Tibial nerve (tissue), 4 donors: ENCODE data around the gene SLCO3A1. TPM values are rescaled to one million over a fixed set of nuclear protein-coding genes. Genes with fewer than 3 reads are reported as not detected.

ENCODE experiments used
- DNase-seq, 2 donors: peaks; one replicate each; pipeline ENCODE4 v3.0.0-alpha.2; 2019; ENCODE audit warnings: low spot score in 2 of 2
- H3K27ac ChIP-seq, 4 donors: fragments of 200-600 bp; sonication (generic) in 3 of 4; one replicate each; pipeline ENCODE4 v1.5.1; 2017 to 2019; ENCODE audit warnings: mild to moderate bottlenecking in 1 of 4
- H3K27me3 ChIP-seq, 2 donors: fragments of 200-600 bp; sonication (generic) in 1 of 2; one replicate each; pipeline versions ENCODE4 v1.5.1 to v1.6.0; 2017 to 2019
- H3K36me3 ChIP-seq, 3 donors: fragments of 200-600 bp; sonication (generic); one replicate each; pipeline ENCODE4 v1.5.1; 2018 to 2019
- H3K4me1 ChIP-seq, 4 donors: fragments of 200-600 bp; sonication (generic) in 3 of 4; one replicate each; pipeline ENCODE4 v1.5.1; 2017 to 2019
- H3K4me3 ChIP-seq, 4 donors: fragments of 200-600 bp; sonication (generic) in 3 of 4; one replicate each; pipeline ENCODE4 v1.5.1; 2017 to 2019; ENCODE audit warnings: mild to moderate bottlenecking in 1 of 4, moderate library complexity in 1 of 4
- H3K9me3 ChIP-seq, 4 donors: fragments of 200-600 bp; sonication (generic) in 3 of 4; one replicate each; pipeline ENCODE4 v1.5.1; 2017 to 2019
- CTCF ChIP-seq, 5 experiments: fragments of 200-600 bp in 3 of 5; fragments of 450-650 bp in 2 of 5; sonication (generic) in 3 of 5; IDR thresholded peaks; one replicate each; pipeline ENCODE4 v1.5.1; 2016 to 2019; ENCODE audit warnings: antibody characterized with exemption in 5 of 5, mild to moderate bottlenecking in 3 of 5, moderate library complexity in 2 of 5
- EP300 ChIP-seq, 2 donors: sonication (generic); formaldehyde crosslinking; IDR thresholded peaks; one replicate each; pipeline ENCODE4 v1.6.1; 2017; ENCODE audit warnings: antibody characterized with exemption in 2 of 2, mild to moderate bottlenecking in 1 of 2
- POLR2A ChIP-seq, 2 donors: fragments of 450-650 bp; IDR thresholded peaks; one replicate each; pipeline ENCODE4 v1.6.1; 2017; ENCODE audit warnings: antibody characterized with exemption in 2 of 2, mild to moderate bottlenecking in 2 of 2, moderate library complexity in 2 of 2
- WGBS, 2 donors: methylation state at CpG; one replicate each; pipeline ENCODE4 v1.1.5; 2018; 5-methylcytosine and 5-hydroxymethylcytosine counted together
- total RNA-seq, 4 donors: library from RNA; depleted of rRNA; stranded (reverse); fragments of >200 nt; gene quantifications; one replicate each; pipeline ENCODE4 v1.1.0, GENCODE V29; 2016

Gene SLCO3A1
- total RNA-seq, 4 donors from 2014 or later = 13.8 to 20.2 (median 14.3) TPM

DNA sequence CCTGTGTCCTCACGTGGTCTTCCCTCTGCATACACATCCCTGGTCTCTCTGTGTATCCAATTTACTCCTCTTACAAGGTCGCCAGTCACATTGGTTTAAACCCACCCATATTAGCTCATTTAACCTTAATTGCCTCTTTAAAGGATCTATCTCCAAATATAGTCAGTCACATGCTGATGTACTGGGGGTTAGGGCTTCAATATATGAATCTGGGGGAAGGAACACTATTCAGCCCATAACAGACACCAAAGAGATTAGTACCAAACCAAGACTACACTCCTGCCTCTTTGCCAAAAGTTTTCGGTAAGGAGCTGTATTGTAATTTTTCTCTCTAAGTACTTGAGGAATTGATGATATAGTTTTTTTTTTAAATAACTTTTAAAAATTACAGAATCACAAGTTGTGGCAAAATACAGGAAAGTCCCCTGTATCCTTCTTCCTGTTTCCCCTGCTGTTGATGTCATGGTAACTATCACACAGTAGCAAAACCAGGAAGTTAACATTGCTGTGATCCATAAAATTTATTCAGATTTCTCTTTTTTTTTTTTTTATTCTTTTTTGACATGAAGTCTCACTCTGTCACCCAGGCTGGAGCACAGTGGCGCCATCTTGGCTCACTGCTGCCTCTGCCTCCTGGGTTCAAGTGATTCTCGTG is 67.8 kb downstream of the SLCO3A1 start:
- H3K4me3 ChIP-seq = no peak overlapping the region
- TF ChIP-seq CTCF (IDR thresholded peaks at IDR 0.05) (no peak), EP300 (IDR thresholded peaks at IDR 0.05) (no peak), POLR2A (IDR thresholded peaks at IDR 0.05) (no peak)
- no peaks in the 10 kb centered on the region for H3K27me3 ChIP-seq
- no peak for DNase-seq
- no peaks in the 10 kb centered on the region for H3K9me3 ChIP-seq
- peaks cover 0 to 9% (median 0%) of the 10 kb centered on the region in 3 donors for H3K36me3 ChIP-seq
- H3K27ac ChIP-seq = peak overlapping the region in 2 of 4 donors; percentile 38 to 69
- WGBS, 2 donors = 75 to 78% methylated on average over 5 of the region's 5 CpGs
- peaks cover 0 to 68% (median 14%) of the 10 kb centered on the region in 4 donors for H3K4me1 ChIP-seq

- Histone ChIP-seq H3K27me3 (no peaks in the 10 kb centered on the region), H3K9me3 (no peaks in the 10 kb centered on the region), H3K36me3 (peaks cover 0 to 4% (median 0%) of the 10 kb centered on the region in 3 donors), H3K4me1 (peaks cover 0 to 73% (median 17%) of the 10 kb centered on the region in 4 donors), H3K4me3 (no peak overlapping the region), H3K27ac (peak overlapping the region in 2 of 4 donors; percentile 38 to 69)
- DNase-seq = no peak
- TF ChIP-seq CTCF (IDR thresholded peaks at IDR 0.05) (no peak), EP300 (IDR thresholded peaks at IDR 0.05) (no peak), POLR2A (IDR thresholded peaks at IDR 0.05) (no peak)
- whole genome bisulfite sequencing, 2 donors = 55 to 62% methylated on average over 12 of the region's 12 CpGs
Observed at GRCh38 chr15:91921843-91922198, 68.3 kb downstream of the SLCO3A1 start.

GRCh38 chr15:91922646-91923547 is 69.4 kb downstream of the SLCO3A1 start:
- peaks cover 0 to 78% (median 25%) of the 10 kb centered on the region in 4 donors for H3K4me1 ChIP-seq
- 64 to 69% methylated on average over 10 of the region's 10 CpGs for WGBS, 2 donors
- no peak overlapping the region for H3K4me3 ChIP-seq
- no peak for DNase-seq
- peak overlapping the region in 2 of 4 donors; percentile 12 to 33 for H3K27ac ChIP-seq
- no peaks in the 10 kb centered on the region for H3K36me3 ChIP-seq
- no peak for TF ChIP-seq EP300 (IDR thresholded peaks at IDR 0.05)
- no peak for TF ChIP-seq CTCF (IDR thresholded peaks at IDR 0.05)
- TF ChIP-seq POLR2A (IDR thresholded peaks at IDR 0.05) = no peak
- H3K27me3 ChIP-seq = no peaks in the 10 kb centered on the region
- H3K9me3 ChIP-seq = no peaks in the 10 kb centered on the region

- Histone ChIP-seq H3K36me3 (no peaks in the 10 kb centered on the region), H3K9me3 (no peaks in the 10 kb centered on the region), H3K27ac (no peak overlapping the region), H3K4me1 (peaks cover 0 to 77% (median 25%) of the 10 kb centered on the region in 4 donors), H3K4me3 (no peak overlapping the region), H3K27me3 (no peaks in the 10 kb centered on the region)
- WGBS, 2 donors = 89% methylated on average over 7 of the region's 7 CpGs
- no peak for TF ChIP-seq EP300 (IDR thresholded peaks at IDR 0.05)
- no peak for TF ChIP-seq CTCF (IDR thresholded peaks at IDR 0.05)
- no peak for TF ChIP-seq POLR2A (IDR thresholded peaks at IDR 0.05)
- no peak for DNase-seq
Observed at GRCh38 chr15:91924183-91924582, 70.7 kb downstream of the SLCO3A1 start.
